HG03066 (cell line): Measurements from ENCODE around the gene MTCL3.

Experiments
- ATAC-seq: cut with Tn5 transposase; IDR thresholded peaks from one replicate; pipeline ENCODE4 v1.9.1; 2021; ENCODE audit warnings: low read depth; ENCODE audit not compliant: unreplicated experiment

The MTCL3 gene

DNA sequence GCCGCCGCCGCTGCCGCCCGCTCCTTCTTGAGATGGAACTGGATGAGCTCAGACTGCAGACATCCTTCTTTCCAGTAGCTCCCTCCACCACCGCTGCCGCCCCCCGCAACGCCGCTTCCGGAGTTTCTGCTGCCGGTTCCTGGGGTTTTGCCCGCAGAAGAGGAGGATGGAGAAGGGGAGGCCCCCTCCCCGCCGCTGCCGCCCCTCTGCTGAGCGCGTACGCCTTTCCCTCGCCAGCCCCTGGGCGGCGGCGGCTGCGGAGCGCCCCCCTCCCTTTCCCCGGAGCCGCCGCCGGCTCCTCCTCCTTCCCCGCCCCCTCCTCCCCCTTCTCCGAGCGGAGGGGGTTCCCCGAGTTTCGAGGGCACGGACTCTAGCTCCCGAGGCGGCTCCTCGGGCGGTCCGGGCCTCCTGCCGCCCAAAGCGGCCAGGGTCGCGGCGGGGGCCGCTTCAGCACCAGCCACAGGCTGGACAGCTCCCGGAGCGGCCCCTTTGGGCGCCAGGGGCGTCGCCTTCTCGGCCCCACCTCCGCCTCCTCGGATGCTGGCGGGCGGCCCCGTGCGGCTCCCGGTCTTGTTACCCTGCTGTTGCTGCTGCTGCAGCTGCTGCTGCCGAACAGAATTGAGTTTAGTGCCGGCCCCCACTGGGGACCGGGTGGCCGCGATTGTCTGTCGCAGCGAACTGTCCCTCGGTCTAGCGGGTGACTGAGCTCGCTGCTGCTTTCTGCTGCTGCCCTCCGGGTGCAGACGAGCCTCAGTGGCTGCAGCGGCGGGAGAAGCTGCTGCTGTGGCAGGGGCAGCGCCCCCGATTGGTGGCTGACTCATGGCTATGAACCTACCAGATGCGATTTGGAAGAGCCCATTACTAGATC, 3.1 kb downstream of the MTCL3 start:
- ATAC-seq = peak; percentile 67

DNA sequence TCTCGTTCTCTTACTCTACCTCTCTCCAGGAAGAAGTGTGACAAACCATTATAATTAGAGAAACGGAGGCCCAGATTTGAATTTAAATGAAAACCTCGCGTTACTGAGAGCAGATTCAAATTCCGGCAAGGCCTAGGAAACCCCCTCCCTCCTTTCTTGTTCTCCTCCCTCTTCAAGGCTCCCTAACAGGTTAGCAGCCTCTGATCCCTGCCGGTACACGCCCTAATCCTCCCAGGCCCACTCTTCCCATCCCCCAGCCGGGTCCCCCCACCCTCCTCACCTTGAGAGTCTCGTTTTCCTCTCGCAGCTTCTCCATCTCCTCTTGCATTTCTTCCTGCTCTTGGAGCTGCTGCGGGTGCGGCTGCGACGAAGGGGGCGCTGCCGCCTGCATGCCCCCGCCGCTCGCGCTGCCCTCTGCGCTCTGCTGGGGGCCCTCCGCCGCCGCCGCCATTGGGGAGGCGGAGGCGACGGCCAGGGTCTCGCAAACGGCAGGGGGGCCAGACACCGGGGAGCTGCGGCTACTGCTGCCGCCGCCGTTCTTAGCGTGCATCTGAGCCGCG, 3.8 kb downstream of the MTCL3 start:
- peak; percentile 3 for ATAC-seq

DNA sequence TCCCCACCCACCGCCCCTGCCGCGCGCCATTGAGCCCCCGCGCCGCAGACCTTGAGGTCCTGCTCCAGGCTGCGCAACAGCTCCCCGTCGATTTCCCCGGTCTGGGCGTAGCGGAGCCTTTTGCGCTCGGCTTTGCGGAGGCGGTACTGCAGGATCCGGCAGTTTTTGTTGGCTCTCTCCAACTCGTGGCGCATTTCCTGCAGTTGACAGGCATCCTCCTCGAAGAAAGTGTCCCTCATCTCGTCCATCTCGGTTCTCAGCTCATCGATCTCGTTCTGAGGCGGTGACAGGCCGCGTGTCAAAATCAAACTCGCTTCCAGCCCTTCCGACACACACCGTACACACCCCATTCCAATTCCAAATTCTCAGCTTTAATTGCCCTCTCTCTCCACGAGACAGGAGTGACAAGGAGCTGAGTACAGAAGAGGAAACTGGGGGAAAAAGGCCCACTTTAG, 4.3 kb downstream of the MTCL3 start:
- no peak for ATAC-seq

DNA sequence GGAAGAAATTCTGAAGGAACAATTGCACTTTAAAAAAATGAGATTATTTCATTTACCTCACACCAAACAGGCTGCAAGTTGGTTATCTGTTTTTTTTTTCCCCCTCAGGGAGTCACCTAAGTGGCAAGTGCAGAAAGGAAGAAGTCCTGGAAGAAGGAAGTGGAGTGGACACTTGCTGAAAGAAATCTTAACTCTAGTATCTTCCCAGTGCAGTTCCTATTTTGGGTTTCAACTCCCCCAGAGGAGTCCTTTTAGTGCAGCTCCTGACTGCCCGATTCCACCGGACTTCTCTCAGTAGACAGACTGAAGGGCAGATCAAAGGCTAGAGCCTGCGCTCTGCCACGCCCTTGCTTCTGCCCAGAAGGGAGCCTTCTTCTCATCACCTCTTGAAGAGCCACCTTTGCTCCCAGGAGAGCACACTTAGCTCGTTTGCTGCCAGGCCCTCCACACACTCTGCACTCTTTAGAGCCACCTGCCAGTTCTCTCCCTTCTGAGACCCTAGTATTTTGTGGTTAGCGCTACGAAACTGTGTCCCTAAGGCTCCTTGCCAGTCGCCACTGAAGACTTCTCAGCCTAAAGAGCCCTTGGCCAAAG, 4.9 kb downstream of the MTCL3 start:
- ATAC-seq = no peak

DNA sequence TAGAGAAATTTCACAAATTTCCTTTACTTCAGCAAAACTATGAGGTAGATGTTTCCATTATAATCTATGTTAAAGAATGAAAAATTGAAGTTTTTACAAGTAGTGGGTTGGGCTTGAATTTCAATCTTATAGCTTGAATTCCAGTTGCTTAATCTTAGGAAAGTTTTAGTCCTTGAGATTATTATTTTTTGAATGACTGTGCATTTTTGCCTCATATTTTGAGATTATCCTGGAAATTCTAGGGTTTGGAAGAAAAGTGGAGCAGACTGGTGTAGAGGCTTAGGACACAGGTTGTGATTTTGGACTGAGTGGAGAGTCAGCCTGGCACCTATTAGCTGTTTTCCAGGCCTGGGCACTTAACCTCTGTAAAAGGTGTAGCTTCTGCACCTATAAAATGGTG, 5.7 kb downstream of the MTCL3 start:
- ATAC-seq = no peak

DNA sequence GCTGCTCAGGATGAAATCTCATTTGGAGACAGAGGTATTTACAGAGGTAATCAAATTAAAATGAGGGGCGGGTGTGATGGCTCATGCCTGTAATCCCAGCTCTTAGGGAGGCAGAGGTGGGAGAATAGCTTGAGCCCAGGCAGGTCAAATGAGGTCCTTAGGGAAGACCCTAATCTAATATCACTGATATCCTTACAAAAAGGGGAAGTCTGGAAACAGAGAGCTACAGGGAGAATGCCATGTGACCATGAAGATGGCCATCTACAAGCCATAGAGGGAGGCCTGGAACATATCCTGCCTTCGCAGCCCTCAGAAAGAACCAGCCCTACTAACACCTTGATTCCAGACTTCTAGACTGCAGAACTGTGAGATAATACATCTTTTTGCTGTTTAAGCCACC, 8.3 kb downstream of the MTCL3 start:
- no peak for ATAC-seq

DNA sequence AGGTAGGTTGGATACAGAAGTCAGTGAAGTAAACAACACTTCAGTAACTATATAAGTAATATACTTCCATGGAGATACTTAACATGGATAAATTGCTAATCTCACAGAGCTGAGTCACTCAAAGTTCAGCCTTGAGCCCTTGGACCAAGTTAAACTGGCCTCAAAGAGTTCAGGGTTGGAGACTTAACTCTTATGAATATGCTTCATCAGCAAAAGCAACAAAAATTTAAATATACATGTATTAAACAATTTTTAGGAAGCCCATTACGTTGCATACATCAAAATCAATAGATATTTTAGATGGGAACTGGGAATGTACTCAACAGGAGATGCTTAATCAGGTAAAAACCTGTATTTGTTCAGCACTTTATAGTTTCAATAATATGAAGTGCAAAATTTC, 12.2 kb downstream of the MTCL3 start:
- no peak for ATAC-seq

DNA sequence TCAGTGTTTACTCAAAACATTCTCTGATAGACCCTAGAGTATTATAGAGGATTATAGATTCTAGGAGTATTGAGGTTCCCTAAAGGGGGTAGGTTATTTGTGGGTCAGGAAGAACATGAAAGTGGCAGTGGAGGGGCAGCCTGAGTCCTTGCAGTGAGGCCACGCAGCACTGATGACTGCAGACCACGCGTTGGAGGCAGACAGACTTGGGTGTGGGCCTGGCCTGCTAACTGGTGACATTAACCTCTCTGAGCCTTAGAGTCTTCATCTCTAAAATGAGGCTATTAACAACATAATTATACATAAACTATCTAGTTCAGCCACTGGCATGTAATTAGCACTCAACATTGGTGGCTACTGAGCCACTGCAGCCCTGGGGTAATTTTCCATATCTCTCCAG, 16.1 kb downstream of the MTCL3 start:
- ATAC-seq = no peak

DNA sequence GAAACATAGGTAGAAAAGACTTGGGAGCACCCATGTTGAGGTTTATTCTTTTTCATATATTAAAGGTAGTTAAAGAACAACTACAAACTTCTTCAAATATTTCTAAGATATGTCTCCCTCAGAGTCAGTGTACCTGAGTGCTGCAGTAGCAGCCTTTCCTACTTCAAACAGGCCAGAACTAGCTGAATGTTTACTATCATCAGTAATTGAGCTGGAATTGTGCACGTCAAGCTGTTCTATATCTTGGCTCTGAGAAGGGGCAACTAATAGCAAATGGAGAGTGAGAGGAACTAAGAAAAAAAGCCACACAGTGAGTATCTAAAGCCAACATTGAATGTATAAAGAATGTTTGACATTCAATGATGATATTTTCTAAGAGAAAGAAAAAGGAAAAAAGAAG, 21.7 kb downstream of the MTCL3 start:
- ATAC-seq = no peak

DNA sequence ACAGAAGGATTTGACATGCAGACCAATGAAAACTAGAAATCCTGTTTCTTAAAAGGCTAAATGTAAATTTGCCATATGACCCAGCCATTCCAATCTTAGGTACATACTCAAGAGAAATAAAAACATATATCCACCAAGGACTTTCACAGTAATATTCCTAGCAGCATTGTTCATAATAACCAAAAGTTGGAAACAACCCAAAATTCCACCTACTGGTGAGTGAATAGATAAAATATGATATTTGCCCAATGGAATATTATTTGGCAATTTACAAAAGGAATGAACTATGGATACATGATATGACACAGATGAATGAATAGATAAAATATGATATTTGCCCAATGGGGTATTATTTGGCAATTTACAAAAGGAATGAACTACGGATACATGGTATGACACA, 22.7 kb downstream of the MTCL3 start:
- no peak for ATAC-seq

DNA sequence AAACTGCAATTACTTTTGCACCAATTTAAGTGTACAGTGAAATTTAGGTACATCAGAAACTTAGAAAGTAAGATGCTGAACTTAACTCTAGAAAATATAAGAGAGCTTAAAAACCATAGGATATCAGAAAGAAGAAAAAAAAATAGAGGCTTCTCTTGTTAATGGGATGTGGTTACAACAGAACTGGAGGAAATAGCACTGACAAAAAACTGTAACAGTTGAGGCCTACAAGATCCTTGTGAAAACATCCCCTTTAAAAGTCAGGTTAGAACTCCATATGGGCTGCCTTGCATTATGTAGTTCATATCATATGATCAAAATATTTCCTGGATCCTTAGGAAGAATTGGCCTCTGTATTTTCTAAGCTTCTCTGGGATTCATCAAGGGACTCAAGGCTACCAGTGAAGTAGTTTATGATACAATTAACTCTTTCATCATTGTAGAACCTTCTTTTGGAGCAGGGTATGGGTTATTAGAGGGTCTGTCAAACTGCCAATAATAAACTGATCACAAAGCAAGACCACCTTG, 24.8 kb downstream of the MTCL3 start:
- no peak for ATAC-seq

DNA sequence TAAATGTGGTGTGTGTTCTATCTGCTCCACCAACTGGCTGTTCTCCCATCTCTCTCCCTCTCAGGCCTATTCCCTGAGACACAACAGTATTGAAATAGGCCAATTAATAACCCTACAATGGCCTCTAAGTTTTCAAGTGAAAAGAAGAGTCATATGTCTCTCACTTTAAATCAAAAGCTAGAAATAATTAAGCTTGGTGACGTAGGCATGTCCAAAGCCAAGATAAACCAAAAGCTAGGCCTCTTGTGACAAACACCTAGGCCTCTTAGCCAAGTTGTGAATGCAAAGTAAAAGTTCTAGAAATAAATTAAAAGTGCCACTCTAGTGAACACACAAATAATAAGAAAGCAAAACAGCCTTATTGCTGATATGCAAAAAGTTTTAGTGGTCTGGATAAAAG, 29.9 kb downstream of the MTCL3 start:
- ATAC-seq = no peak

DNA sequence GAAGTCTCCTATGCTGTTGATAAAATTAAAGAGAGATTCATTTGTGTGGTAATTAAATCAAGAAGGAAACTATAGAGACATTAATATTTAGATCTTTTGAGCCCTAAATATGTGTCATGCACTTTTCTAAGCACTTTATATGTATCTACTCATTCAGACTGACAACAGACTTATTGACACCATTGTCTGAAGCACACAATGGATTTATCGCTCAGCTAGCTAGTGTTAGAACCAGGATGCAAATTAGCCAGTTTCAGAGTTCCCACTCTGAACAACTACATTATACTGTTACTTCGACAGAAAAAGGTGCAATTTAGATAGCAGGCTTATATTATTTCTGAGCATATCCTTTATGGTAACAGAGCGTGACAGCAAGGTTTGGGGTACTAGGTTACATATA, 32.2 kb downstream of the MTCL3 start:
- no peak for ATAC-seq

DNA sequence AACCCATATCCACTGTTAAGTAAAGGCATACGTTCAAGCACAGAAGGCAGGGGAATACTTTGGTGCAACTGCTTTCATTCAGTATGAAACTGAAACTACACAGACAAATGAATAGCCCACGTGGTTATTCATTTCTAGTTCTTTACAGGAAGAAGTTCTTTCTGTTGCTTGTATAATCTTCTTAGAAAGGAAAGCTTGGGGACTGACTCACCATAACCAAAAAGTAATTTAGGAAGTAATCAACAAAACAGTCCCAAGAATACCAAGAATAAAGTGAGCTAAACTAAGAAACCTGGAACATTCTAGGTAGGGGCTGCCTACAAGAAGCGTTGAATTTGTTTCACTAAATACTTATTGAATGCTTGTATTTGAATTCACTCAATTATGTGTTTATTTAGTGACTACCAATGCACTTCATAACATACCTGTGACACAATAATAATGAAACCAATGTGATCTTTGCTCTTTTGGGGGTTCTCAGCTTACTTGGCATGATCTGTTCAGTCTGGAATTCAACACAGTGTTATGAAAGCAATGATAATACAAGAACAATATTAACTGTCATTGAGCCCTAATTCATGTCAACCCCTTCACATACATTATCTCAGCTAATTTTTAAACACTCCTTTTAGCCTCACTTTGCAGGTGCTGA, 34.8 kb downstream of the MTCL3 start:
- peak; percentile 99 for ATAC-seq

DNA sequence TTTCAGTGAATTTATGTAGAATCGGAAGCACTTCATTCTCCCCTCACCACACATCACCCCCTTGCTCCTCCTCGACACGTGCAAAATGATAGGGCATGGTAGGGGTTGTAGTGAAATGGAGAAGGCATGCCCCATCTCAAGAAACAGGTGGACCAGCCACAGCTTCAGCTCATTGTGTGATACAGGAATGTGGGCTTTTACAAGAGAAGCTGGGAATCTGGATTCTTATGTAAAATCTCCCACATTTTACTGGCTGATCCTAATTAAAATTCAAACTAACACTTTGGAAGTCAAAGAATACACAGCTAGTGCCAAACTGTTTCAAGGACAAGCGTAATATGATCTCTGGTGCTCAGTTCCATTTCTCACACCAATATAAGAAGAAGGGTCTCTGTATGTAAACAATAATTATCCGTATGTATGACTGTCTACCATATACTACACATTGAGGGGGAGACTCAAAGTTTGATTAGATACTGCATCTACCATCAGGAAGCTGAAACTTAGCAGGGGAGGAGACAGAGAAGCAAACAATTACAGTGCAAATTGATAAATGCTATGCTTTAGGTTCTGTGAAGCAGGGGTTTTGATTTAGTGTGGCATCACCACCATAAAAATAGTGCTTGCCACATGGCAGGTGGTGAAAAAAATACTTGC, 35.6 kb downstream of the MTCL3 start:
- peak; percentile 6 for ATAC-seq

DNA sequence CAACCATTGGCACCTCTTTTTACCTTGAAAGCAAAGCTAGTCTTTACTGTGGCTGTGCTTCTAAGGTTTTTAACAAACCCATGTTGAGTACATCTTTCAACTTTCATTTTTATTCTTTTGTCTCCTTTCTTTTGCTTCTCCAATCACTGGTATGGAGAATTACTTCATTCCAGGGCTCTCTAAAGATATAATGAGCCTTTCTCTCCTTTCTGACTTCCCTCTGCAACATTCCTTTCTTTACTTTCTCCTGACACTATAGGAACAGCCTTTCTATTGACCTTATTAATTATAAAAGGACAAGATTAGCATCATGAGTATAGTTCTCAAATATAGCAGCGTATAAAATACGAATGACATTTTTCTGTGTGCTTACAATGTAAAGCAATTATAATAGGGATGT, 36.8 kb downstream of the MTCL3 start:
- no peak for ATAC-seq

DNA sequence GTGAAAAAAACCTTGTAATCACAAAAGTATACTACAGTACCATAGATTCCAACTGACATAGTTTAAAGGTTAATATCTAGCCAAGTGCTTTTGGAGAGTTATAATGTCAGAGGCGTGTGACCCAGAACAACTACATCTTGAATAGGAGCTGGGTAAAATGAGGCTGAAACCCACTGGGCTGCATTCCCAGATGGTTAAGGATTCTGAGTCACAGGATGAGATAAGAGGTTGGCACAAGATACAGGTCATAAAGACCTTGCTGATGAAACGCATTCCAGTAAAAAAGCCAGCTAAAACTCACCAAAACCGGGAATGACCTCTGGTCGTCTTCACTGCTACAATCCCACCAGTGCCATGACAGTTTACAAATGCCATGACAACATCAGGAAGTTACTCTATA, 37.5 kb downstream of the MTCL3 start:
- ATAC-seq = no peak

DNA sequence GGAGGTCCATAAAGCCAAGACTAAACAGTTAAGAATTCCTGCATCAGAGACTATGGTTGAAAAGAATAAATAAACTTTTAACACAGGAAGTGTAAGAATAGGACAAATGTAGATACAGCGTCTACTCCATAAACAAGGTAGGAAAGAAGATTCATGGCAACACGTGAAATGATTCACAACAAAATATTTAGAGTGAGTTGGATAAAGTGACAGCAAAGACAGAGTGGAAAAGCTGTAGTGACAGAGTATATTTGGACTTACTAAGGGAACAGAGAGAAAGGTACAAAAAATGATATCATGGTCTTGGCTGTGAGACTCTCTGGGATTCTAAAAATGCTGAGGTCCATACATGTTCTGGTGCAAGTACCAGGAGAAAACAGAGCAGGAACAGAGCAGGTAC, 38.0 kb downstream of the MTCL3 start:
- no peak for ATAC-seq

DNA sequence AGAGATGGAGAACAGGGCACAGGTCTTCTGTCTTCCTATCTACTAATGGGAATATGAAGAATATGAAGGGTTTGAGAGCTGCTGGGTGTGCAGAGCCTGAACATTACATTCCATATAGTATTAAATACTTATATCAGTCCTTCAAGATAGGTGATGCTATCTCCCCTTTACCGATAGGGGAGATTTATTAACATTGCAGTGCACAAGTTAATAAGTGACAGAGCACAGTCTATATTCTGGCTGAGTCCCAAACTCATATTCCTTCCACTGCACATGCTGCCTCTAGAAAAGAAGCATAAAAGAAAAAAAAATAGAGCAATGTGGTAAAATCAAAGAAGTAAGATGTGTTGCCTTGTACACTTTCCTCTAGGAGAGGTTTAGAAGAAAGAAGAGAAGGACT, 41.5 kb downstream of the MTCL3 start:
- ATAC-seq = no peak

DNA sequence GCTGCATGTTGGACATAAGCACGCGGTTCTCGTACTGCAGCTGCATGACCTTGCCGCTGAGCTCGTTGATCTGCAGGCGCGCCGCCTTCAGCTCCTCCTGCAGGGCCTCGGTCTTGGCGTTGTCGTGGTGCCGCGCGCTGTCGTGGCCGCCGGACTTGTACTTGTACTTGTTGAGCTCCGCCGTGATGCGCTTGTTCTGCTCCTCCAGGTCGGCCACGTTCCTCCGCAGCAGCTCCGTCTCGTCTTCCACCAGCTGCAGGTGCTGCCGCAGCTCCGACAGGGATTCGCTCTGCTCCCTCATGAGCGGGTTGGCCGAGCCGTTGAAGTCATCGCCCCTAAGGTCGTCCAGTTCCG, 43.3 kb downstream of the MTCL3 start:
- ATAC-seq = no peak
